ENCODE measurements around the gene C19orf81. TPM values are rescaled to one million over a fixed set of nuclear protein-coding genes. Genes with fewer than 3 reads are reported as not detected.
A peak's percentile ranks its signal among the peaks of the same experiment; 100 is the strongest.

C19orf81 gene
- total RNA-seq, 1 donor from 2014 or later, result not detected

GRCh38 chr19:50654882-50655281 lies 5.6 kb downstream of the C19orf81 start:
- ATAC-seq (no peak), DNase-seq (ENCODE audit: low spot score) (no peak)
- intact Hi-C loops (cut with DNase I), result no loop called here

DNA sequence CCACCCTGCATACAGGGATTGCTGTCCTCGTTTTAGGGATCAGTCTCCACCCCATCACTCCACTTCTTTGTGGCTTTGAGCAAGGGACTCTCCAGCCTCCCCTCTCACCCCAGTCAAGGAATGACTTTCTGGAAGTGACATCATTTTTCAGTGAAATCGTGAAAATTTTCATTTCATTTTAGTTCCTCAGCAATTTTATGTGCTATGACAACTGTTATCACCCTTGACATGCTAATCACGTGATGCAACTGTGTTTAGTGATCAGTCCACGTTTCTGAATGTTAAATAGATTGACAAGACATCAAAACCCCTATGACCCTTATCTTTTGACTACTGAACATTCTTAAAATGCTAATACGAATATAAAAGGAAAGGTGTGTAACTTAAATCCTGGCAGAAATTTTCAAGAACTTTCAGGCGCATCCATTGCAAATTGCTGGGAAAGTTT lies 8.0 kb downstream of the C19orf81 start:
- ATAC-seq (no peak), DNase-seq (ENCODE audit: low spot score) (no peak)
- intact Hi-C loops (cut with DNase I), result no loop called here

DNA sequence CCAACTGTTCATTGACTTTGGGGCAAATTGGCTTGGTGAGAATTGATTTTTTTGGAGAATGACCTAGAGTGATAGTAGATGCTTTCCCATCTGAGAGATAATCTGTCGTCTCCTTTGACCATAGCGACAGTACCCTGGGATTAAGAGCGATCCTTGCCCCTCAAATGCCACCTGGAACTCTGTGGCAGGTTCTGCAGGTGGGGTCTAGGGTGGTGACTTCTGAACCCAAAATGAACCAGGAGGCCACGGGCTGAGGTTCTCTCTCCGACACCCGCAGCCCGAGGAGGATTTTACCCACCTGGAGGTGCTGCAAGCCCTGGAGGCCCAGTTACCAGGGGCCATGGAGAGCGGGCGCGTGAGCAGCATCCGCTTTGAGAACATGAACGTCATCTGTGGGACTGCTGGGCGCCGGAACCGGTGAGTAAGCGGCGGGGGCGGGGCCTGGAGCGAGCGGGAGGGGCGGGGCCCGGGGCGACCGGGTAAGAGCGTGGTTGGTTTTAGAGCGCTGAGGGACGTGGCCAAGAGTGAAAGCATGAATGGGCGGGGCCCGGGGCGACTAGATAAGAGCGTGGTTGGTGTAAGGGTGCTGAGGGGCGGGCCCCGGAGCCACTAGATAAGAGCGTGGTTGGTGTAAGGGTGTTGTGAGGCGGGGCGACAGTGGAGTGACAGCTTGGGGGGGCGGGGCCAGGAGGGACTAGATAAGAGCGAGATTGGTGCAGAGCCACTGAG lies 8.6 kb downstream of the C19orf81 start:
- ATAC-seq, result peak; percentile 95
- intact Hi-C loops (cut with DNase I), result no loop called here

DNA sequence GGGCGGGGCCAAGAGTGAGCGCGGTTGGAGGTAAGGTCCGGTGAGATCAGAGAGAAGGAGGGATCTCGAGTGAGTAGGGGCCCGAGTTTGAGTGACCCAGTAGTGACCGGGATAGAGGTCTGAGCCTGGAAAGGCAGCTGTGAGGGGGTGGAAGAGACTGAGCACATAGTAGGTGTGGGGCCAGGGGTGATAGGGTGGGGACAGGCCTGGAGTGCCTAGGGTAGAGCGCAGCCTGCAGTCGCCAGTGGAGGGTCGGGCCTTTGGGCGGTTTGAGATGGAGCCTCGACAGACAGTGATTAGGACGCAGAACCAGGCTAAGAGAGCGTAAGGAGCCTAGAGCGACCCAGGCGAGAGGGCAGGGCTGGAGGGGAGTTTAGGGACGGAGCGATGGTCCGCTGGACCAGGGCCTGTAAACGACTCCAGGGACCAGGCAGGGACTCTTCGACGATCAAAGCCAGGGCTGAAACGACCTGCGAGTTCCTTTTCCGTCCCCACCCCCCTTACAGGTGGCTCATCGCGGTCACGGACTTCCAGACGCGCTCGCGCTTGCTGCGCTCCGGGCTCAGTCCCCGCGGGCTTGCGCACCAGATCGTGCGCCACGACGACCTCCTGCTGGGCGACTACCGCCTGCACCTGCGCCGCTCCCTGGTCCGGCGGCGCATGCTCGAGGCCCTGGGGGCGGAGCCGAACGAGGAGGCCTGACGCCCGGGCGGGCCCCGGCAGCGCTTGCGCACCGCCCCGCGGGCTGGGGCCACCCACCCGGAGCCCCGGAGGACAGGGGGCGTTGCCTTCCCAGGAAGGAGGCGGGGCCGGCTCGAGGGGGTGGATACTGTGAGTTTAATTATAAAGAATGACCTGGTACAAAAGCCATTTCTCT lies 9.4 kb downstream of the C19orf81 start:
- DNase-seq (ENCODE audit: low spot score) (peak; percentile 75), ATAC-seq (peak; percentile 71)
- intact Hi-C loops (cut with DNase I), result no loop called here

More for the DNA sequence above, 8.6 kb downstream of the C19orf81 start:
- DNase-seq (ENCODE audit: low spot score), result peak; percentile 84

DNA sequence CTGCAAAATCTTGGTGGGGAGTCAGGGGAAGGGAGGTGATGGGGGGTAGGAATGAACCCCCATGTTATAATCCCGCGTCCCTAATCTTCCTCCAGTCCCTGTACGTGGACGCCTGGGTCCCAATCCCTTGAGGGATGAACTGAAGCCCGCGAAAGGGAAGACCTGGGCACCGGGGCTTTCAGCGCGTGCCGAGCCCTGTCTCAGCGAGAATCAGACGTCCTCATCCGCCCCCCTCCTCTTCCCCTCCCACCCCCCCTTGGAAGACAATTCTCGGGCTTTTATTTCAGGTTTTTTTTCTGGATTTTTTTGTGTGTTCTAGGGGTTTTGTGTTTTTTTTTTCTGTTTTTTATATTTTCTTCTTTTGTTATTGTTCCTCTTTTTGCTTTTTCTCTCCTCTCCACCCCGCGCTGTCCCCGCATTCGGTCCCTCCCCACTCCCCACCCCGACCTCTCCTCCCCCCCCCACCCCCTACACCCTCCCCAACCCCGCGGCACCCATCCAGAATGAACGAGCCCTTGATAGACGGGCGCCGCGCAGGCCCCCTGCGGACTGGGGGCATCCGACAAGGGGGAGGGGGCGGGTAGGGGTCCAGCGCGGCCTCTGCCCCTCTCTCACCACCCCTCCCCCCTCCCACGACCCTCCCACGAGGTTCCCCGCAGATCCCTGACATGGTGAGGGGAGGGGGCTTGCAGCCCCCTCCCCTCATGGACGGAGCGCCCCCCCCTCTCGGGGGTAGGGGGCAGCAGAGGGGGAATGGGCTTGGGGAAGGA lies 10.3 kb downstream of the C19orf81 start:
- intact Hi-C loops (cut with DNase I), result no loop called here
- no peak for ATAC-seq

GRCh38 chr19:50660088-50660366 lies 10.8 kb downstream of the C19orf81 start:
- no peak for DNase-seq (ENCODE audit: low spot score)
- intact Hi-C loops (cut with DNase I), result no loop called here
- no peak for ATAC-seq

More for the DNA sequence above, 10.3 kb downstream of the C19orf81 start:
- no peak for DNase-seq (ENCODE audit: low spot score)

GRCh38 chr19:50661023-50661422 lies 11.8 kb downstream of the C19orf81 start:
- DNase-seq (ENCODE audit: low spot score), result no peak
- no peak for ATAC-seq
- intact Hi-C loops (cut with DNase I), result no loop called here

DNA sequence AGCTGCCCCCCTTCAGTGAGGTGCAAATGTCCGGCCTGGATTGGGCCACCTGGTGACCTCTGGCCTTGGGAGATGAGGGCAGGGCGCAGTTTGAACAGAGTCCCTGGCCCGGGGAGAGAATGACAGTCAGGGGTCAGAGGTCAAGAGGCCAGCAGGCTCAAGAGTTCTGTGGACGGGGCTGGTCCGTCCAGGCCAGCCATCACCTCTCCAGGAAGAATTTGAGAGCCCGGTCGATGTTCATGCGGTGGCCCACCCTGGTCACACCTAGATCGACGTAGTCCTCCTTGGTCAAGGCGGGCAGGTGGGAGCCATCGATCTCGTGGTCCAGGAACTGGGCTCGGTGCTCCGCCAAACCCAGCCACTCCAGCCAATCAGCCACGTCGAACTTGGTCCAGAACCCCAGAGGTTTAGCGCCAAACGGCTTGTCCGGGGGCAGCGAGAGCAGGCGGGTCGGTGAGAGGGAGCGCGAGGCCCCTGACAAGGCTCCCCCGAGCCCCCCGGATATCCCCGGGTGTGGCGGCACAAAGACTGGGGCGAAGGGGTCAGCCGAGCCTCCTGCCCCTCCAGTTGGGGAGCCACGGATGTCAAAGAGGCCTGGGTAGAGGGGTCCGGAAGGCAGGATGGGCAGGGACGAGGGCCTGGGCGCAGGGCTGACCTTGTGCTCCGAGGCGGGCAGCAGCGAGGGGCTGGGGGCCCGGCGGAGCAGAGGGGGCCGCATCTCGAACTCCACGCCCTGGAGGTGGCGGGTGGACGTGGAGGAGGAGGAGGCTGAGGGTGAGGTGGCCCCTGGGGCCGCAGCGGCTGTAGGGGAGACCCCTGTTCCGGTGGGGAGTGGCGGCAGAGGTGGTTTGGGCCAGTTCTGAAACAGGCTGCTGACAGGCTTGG lies 12.8 kb downstream of the C19orf81 start:
- ATAC-seq, result no peak
- intact Hi-C loops (cut with DNase I), result no loop called here
- no peak for DNase-seq (ENCODE audit: low spot score)

DNA sequence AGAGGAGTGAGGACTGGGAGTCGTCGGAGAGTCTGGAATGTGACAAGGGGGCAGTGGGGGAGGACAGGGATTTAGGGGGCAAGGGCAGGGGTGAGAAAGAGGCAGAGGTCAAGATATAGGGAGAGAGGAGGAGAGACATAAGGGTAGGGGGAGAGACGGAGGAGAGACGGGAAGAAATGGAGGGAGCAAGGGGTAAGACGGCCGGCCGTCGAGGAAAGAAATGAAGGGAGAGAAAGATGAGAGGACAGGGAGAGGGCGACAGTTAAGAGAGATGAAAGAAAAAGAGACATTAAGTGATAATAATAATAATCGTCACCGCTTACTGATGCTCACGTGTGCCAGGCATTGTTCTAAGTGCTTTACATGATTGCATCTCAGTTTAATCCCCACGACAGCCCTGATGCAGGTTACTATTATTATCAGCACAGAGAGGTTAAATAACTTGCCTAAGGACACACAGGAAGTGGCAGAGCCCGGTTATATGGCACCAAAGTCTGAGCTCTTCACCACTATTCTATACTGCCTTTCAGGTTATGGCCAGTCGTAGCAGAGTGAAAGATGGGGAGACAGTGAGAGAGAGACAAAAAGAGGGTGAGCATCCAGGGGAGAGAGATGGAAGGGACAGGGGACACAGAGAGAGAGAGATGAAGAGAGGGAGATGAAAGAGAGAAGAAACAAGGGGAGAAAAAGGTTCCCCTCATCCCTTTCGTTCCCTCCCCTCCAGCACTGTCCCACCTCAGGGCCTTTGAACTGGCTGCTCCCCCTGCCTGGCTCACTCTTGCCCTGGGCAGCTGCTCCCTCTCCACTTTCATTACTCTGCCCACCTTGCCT lies 13.6 kb downstream of the C19orf81 start:
- intact Hi-C loops (cut with DNase I), result no loop called here
- ATAC-seq (no peak), DNase-seq (ENCODE audit: low spot score) (no peak)

DNA sequence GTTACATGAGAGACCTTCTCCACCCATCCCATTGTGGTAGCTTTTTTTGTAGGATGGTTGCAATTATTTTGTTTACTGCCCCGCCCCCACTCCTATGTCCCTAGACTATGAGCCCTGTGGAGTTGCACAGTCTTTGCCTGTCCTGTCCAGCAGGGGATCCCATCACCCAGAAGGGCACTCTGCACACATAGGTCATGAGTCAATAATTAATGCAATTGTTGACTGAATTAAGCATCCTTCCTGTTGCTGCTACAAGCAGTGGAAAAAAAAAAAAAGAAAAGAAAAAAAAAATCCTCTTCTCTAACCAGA lies 14.2 kb downstream of the C19orf81 start:
- intact Hi-C loops (cut with DNase I), result no loop called here

DNA sequence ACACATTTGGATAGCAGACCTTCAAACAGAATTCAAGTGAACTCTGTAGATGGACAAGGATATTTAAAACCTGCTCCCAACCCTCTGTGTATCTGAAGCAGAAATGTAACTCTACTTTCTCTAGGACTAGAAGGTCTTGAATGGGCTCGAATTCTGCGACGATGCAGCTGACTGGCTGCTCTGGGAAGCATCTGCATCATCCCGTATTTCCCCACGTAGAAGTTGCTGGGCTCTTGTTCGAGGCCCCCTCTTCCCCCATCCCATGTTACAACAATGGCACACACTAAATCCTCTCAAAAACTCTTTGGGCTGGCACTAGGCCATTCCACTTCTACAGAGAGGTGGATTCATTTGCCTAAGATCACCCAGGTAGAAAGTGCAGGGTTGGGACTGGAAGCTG lies 15.0 kb downstream of the C19orf81 start:
- no peak for ATAC-seq
- intact Hi-C loops (cut with DNase I), result no loop called here
- DNase-seq (ENCODE audit: low spot score), result no peak

More for the DNA sequence above, 14.2 kb downstream of the C19orf81 start:
- DNase-seq (ENCODE audit: low spot score) (no peak), ATAC-seq (no peak)

DNA sequence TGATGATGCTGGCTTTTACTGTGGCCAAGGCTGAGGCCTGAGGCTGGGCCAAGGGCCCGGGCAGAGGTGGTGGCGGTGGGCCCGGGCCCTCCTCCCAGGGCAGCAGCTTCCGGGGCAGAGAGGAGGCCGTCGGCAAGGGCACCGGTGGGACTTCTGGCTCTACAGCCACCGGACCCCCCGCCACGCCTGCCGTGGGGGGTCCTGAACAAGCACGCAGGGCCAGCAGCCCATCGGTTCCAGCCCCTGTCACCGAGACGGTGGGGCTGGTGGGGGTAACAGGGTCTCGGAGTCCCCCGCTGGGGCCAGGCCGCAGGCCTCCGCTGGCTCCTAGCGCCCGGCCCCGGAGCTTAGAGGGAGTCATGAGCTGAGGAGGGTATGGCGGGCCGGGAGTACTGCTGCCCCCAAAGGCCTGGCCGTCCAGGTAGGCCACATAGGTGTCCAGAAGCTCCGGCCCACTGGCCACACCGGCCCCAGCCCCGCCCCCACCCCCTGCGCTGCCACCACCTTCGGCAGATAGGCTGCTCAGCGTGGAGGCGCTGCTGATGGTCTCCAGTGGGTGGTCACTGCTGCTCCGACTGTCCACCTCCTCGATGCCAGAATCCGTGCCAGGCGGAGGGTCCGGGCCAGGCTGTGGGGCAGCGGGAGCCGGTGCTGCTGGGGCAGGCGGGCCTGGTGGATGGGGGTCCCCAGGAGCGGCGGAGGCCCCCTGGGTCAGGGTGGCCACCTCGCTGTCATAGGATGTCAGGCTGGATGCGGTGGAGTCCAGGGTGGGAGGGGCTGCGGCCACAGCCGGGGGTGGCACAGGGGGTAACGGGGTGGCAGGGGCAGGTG lies 17.3 kb downstream of the C19orf81 start:
- intact Hi-C loops (cut with DNase I), result no loop called here
- ATAC-seq (no peak), DNase-seq (ENCODE audit: low spot score) (no peak)

GRCh38 chr19:50667177-50667758 lies 18.0 kb downstream of the C19orf81 start:
- ATAC-seq (no peak), DNase-seq (ENCODE audit: low spot score) (no peak)
- intact Hi-C loops (cut with DNase I), result no loop called here

- intact Hi-C loops (cut with DNase I), result no loop called here
- ATAC-seq (no peak), DNase-seq (ENCODE audit: low spot score) (no peak)
These were observed 18.6 kb downstream of the C19orf81 start for GRCh38 chr19:50667759-50668231.

DNA sequence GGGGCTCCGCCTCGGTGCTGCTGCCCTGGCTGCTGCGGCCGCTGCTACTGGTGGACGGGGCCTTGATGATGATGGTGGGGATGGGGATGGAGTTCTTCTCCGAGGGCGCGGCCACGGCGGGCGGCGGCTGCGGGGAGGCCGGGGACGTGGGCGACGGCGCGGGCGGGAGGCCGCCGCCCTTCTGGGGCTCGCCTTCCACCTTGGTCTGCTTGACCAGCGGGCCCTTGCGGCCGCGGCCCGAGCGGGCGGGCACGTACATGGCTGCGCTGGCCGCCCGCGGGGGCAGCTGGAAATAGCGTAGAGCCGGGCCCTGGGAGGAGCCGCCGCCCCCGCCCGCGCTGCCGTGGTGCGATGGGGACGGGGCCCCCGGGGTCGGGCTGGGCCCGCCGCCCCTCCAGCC lies 19.2 kb downstream of the C19orf81 start:
- intact Hi-C loops (cut with DNase I), result no loop called here
- DNase-seq (ENCODE audit: low spot score), result no peak
- ATAC-seq, result no peak

DNA sequence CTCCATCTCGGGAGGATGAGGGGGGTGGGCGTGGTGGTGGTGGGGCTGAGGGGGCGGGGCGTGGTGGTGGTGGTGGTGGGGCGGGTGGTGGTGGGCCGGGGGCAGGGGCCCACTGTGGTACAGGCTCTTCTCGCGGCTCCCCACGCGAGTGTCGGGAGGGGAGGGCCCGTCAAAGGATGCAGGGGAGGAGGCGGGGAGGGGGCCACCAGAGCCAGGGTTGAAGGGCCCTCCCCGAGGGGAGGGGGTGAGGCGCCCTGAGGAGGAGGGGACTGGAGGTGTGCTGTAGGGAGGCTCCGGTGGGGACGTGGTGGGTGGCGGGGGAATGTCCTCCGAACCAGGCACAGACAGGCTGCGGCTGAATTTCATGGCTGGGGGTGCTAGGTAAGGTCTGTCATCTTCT lies 19.6 kb downstream of the C19orf81 start:
- ATAC-seq, result no peak
- intact Hi-C loops (cut with DNase I), result no loop called here

More for the DNA sequence above, 19.6 kb downstream of the C19orf81 start:
- DNase-seq (ENCODE audit: low spot score), result no peak
